HEK293 (cell line): ENCODE measurements around the gene TLX3.

Source experiments
- BCL11B ChIP-seq: fragments of 450-650 bp; formaldehyde crosslinking; IDR thresholded peaks from 2 replicates; pipeline ENCODE4 v1.5.1; 2016; ENCODE audit warnings: low read depth, missing biosample characterization, missing genetic modification characterization
- CTCF ChIP-seq: fragments of 450-650 bp; formaldehyde crosslinking; IDR thresholded peaks from 2 replicates; pipeline ENCODE4 v1.5.1; 2016; ENCODE audit warnings: missing biosample characterization, missing genetic modification characterization
- GLI2 ChIP-seq: fragments of 450-650 bp; formaldehyde crosslinking; IDR thresholded peaks from 2 replicates; pipeline ENCODE4; 2017; ENCODE audit warnings: missing biosample characterization, missing genetic modification characterization, low read depth, borderline replicate concordance
- GLIS1 ChIP-seq: fragments of 450-650 bp; formaldehyde crosslinking; IDR thresholded peaks from 2 replicates; pipeline ENCODE4 v1.5.1; 2016; ENCODE audit warnings: missing biosample characterization, missing genetic modification characterization
- MEIS1 ChIP-seq: sonication (generic); formaldehyde crosslinking; IDR thresholded peaks from 2 replicates; pipeline ENCODE4 v1.8.1; 2022; ENCODE audit warnings: missing genetic modification reagents, mild to moderate bottlenecking, borderline replicate concordance
- PRDM6 ChIP-seq: fragments of 450-650 bp; formaldehyde crosslinking; IDR thresholded peaks from 2 replicates; pipeline ENCODE4 v1.5.1; 2017; ENCODE audit warnings: missing biosample characterization, missing genetic modification characterization
- SCRT1 ChIP-seq: fragments of 450-650 bp; formaldehyde crosslinking; IDR thresholded peaks from 2 replicates; pipeline ENCODE4 v1.5.1; 2016; ENCODE audit warnings: missing biosample characterization, missing genetic modification characterization, borderline replicate concordance
- TCF7L2 ChIP-seq: IDR thresholded peaks from 2 replicates; pipeline ENCODE4 v1.6.1; 2011; ENCODE audit warnings: low read depth, mild to moderate bottlenecking, inconsistent platforms, low read length, moderate library complexity, borderline replicate concordance
- YY2 ChIP-seq: fragments of 450-650 bp; formaldehyde crosslinking; IDR thresholded peaks from 2 replicates; pipeline ENCODE4 v1.5.1; 2016; ENCODE audit warnings: missing biosample characterization, missing genetic modification characterization
- ZBTB26 ChIP-seq: fragments of 450-650 bp; formaldehyde crosslinking; optimal IDR thresholded peaks from 2 replicates; pipeline ENCODE3; 2016; ENCODE audit warnings: missing biosample characterization, mild to moderate bottlenecking, missing genetic modification characterization
- ZFP3 ChIP-seq: fragments of 450-650 bp; formaldehyde crosslinking; IDR thresholded peaks from 2 replicates; pipeline ENCODE4 v1.5.1; 2016; ENCODE audit warnings: low read depth, missing biosample characterization, missing genetic modification characterization
- ZNF138 ChIP-seq: fragments of 450-650 bp; formaldehyde crosslinking; IDR thresholded peaks from 2 replicates; pipeline ENCODE4 v1.5.1; 2016; ENCODE audit warnings: missing biosample characterization, missing genetic modification characterization, borderline replicate concordance
- ZNF174 ChIP-seq: fragments of 450-650 bp; formaldehyde crosslinking; IDR thresholded peaks from 2 replicates; pipeline ENCODE4 v1.5.0; 2017; ENCODE audit warnings: missing biosample characterization, mild to moderate bottlenecking, missing genetic modification characterization
- ZNF24 ChIP-seq: fragments of 450-650 bp; formaldehyde crosslinking; IDR thresholded peaks from 2 replicates; pipeline ENCODE4 v1.5.1; 2016; ENCODE audit warnings: missing biosample characterization, missing genetic modification characterization
- ZNF354C ChIP-seq: fragments of 450-650 bp; formaldehyde crosslinking; IDR thresholded peaks from 2 replicates; pipeline ENCODE4 v1.5.1; 2016; ENCODE audit warnings: missing biosample characterization, missing genetic modification characterization, low read depth, borderline replicate concordance
- ZNF366 ChIP-seq: fragments of 450-650 bp; formaldehyde crosslinking; conservative IDR thresholded peaks from 2 replicates; pipeline ENCODE4 v1.5.1; 2016; ENCODE audit warnings: missing biosample characterization, missing genetic modification characterization
- ZNF510 ChIP-seq: fragments of 450-650 bp; formaldehyde crosslinking; IDR thresholded peaks from 2 replicates; pipeline ENCODE4 v1.5.1; 2018; ENCODE audit warnings: mild to moderate bottlenecking, missing genetic modification characterization, missing biosample characterization; ENCODE audit not compliant: insufficient replicate concordance
- ZNF529 ChIP-seq: fragments of 450-650 bp; formaldehyde crosslinking; IDR thresholded peaks from 2 replicates; pipeline ENCODE4 v1.5.1; 2017; ENCODE audit warnings: missing genetic modification characterization, missing biosample characterization; ENCODE audit not compliant: insufficient replicate concordance
- ZNF544 ChIP-seq: fragments of 450-650 bp; formaldehyde crosslinking; IDR thresholded peaks from 2 replicates; pipeline ENCODE4 v1.5.0; 2017; ENCODE audit warnings: missing biosample characterization, missing genetic modification characterization
- ZNF560 ChIP-seq: fragments of 450-650 bp; formaldehyde crosslinking; IDR thresholded peaks from 2 replicates; pipeline ENCODE4 v1.5.1; 2017; ENCODE audit warnings: missing biosample characterization, missing genetic modification characterization, borderline replicate concordance
- ZNF580 ChIP-seq: fragments of 450-650 bp; formaldehyde crosslinking; IDR thresholded peaks from 2 replicates; pipeline ENCODE4 v1.5.1; 2016; ENCODE audit warnings: missing biosample characterization, missing genetic modification characterization
- ZNF585B ChIP-seq: fragments of 450-650 bp; formaldehyde crosslinking; IDR thresholded peaks from 2 replicates; pipeline ENCODE4 v1.5.1; 2016; ENCODE audit warnings: missing biosample characterization, missing genetic modification characterization
- ZNF677 ChIP-seq: fragments of 450-650 bp; IDR thresholded peaks from 2 replicates; pipeline ENCODE4 v1.5.0; 2018; ENCODE audit warnings: missing biosample characterization, mild to moderate bottlenecking, missing genetic modification characterization, moderate library complexity
- ZNF701 ChIP-seq: fragments of 450-650 bp; formaldehyde crosslinking; IDR thresholded peaks from 2 replicates; pipeline ENCODE4 v1.5.1; 2016; ENCODE audit warnings: missing biosample characterization, missing genetic modification characterization
- ZSCAN16 ChIP-seq: fragments of 450-650 bp; formaldehyde crosslinking; IDR thresholded peaks from 2 replicates; pipeline ENCODE4 v1.5.1; 2016; ENCODE audit warnings: missing biosample characterization, missing genetic modification characterization
- TF ChIP-seq, protein P1 (sequence below): fragments of 450-650 bp; formaldehyde crosslinking; IDR thresholded peaks from 2 replicates; pipeline ENCODE4 v1.5.1; 2017; ENCODE audit warnings: missing biosample characterization, missing genetic modification characterization
- TF ChIP-seq, protein P2 (sequence below): fragments of 450-650 bp; formaldehyde crosslinking; IDR thresholded peaks from 2 replicates; pipeline ENCODE4 v1.5.1; 2016; ENCODE audit warnings: missing biosample characterization, missing genetic modification characterization
- TF ChIP-seq, protein P3 (sequence below): fragments of 450-650 bp; formaldehyde crosslinking; IDR thresholded peaks from 2 replicates; pipeline ENCODE4 v1.5.1; 2017; ENCODE audit warnings: missing biosample characterization, missing genetic modification characterization

The TLX3 gene

GRCh38 chr5:171308453-171309275 is at the start of gene TLX3 (continued):
- TF ChIP-seq GLI2 = no peak
- TF ChIP-seq ZNF174 = no peak
- no peak for TF ChIP-seq ZNF544 (tag by site-specific recombination)
- TF ChIP-seq ZNF24 (tag by site-specific recombination) = no peak
- no peak for TF ChIP-seq SCRT1 (tag by site-specific recombination)
- TF ChIP-seq GLIS1 (tag by site-specific recombination) = no peak
- no peak for TF ChIP-seq YY2 (tag by site-specific recombination)
- TF ChIP-seq ZNF560 (tag by site-specific recombination) = no peak
- TF ChIP-seq ZBTB26 (tag by site-specific recombination) = peak; percentile 47
- TF ChIP-seq MEIS1 (CRISPR knock-in tag) = no peak
- no peak for TF ChIP-seq PRDM6
- TF ChIP-seq ZNF138 (tag by site-specific recombination) = no peak
- no peak for TF ChIP-seq ZNF529 (tag by site-specific recombination)
- no peak for TF ChIP-seq ZSCAN16 (tag by site-specific recombination)
- TF ChIP-seq, protein P1, sequence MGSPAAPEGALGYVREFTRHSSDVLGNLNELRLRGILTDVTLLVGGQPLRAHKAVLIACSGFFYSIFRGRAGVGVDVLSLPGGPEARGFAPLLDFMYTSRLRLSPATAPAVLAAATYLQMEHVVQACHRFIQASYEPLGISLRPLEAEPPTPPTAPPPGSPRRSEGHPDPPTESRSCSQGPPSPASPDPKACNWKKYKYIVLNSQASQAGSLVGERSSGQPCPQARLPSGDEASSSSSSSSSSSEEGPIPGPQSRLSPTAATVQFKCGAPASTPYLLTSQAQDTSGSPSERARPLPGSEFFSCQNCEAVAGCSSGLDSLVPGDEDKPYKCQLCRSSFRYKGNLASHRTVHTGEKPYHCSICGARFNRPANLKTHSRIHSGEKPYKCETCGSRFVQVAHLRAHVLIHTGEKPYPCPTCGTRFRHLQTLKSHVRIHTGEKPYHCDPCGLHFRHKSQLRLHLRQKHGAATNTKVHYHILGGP (tag by site-specific recombination) = no peak
- TF ChIP-seq ZNF585B (tag by site-specific recombination) = no peak
- TF ChIP-seq BCL11B (tag by site-specific recombination) = peak; percentile 67; the same call in 1 of the 2 replicates
- no peak for TF ChIP-seq ZFP3
- TF ChIP-seq ZNF580 (tag by site-specific recombination) = no peak
- TF ChIP-seq, protein P2, sequence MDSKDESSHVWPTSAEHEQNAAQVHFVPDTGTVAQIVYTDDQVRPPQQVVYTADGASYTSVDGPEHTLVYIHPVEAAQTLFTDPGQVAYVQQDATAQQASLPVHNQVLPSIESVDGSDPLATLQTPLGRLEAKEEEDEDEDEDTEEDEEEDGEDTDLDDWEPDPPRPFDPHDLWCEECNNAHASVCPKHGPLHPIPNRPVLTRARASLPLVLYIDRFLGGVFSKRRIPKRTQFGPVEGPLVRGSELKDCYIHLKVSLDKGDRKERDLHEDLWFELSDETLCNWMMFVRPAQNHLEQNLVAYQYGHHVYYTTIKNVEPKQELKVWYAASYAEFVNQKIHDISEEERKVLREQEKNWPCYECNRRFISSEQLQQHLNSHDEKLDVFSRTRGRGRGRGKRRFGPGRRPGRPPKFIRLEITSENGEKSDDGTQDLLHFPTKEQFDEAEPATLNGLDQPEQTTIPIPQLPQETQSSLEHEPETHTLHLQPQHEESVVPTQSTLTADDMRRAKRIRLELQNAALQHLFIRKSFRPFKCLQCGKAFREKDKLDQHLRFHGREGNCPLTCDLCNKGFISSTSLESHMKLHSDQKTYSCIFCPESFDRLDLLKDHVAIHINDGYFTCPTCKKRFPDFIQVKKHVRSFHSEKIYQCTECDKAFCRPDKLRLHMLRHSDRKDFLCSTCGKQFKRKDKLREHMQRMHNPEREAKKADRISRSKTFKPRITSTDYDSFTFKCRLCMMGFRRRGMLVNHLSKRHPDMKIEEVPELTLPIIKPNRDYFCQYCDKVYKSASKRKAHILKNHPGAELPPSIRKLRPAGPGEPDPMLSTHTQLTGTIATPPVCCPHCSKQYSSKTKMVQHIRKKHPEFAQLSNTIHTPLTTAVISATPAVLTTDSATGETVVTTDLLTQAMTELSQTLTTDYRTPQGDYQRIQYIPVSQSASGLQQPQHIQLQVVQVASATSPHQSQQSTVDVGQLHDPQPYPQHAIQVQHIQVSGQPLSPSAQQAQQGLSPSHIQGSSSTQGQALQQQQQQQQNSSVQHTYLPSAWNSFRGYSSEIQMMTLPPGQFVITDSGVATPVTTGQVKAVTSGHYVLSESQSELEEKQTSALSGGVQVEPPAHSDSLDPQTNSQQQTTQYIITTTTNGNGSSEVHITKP (tag by site-specific recombination) = peak; percentile 92
- TF ChIP-seq, protein P3, sequence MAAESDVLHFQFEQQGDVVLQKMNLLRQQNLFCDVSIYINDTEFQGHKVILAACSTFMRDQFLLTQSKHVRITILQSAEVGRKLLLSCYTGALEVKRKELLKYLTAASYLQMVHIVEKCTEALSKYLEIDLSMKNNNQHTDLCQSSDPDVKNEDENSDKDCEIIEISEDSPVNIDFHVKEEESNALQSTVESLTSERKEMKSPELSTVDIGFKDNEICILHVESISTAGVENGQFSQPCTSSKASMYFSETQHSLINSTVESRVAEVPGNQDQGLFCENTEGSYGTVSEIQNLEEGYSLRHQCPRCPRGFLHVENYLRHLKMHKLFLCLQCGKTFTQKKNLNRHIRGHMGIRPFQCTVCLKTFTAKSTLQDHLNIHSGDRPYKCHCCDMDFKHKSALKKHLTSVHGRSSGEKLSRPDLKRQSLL = peak; percentile 73
- no peak; the same call in 1 of the 2 replicates for TF ChIP-seq TCF7L2
- no peak for TF ChIP-seq ZNF354C (tag by site-specific recombination)
- no peak for TF ChIP-seq ZNF366 (tag by site-specific recombination)
- no peak for TF ChIP-seq ZNF677
- no peak for TF ChIP-seq ZNF510 (tag by site-specific recombination)
- peak; percentile 86 for TF ChIP-seq CTCF
- no peak for TF ChIP-seq ZNF701 (tag by site-specific recombination)
